DMS53 (cell line): ENCODE data around the gene RGS13.
"Not testable (repeated sequence)": the region's sequence is repeated elsewhere in the genome, so short reads cannot be mapped to it uniquely, and the experiment has no call there.

ENCODE experiments used
- DNase-seq: peaks from one replicate; lab custom pipeline; 2025; lab: John Stamatoyannopoulos, UW

Gene RGS13

GRCh38 chr1:192678099-192678498 is 42.2 kb downstream of the RGS13 start:
- no peak for DNase-seq

- no peak for DNase-seq
Measured at GRCh38 chr1:192682335-192682734, 46.4 kb downstream of the RGS13 start.

GRCh38 chr1:192683081-192683480 is 47.1 kb downstream of the RGS13 start:
- DNase-seq: not testable (repeated sequence)

- no peak for DNase-seq
Measured at GRCh38 chr1:192689459-192689858, 53.5 kb downstream of the RGS13 start.

- no peak for DNase-seq
Measured at GRCh38 chr1:192691041-192691440, 55.1 kb downstream of the RGS13 start.

DNA sequence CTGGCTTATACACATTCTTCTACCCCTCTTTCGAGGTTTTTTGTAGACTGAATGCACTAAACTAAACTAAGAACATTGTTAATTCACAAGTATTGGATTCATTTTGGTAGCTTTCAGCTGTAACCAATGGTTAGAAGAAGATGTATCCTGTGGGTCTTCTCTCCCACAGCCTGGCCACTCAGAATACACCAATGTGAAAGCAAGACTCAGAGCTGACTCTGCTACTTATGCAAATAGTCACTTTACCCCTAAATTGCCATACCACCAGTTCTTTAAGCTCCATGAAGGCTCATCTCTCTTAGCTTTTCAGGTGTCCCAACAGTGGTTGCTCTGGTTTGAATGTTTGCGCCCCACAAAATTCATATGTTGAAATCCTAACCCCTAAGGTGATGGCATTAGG is 60.1 kb downstream of the RGS13 start:
- no peak for DNase-seq

DNA sequence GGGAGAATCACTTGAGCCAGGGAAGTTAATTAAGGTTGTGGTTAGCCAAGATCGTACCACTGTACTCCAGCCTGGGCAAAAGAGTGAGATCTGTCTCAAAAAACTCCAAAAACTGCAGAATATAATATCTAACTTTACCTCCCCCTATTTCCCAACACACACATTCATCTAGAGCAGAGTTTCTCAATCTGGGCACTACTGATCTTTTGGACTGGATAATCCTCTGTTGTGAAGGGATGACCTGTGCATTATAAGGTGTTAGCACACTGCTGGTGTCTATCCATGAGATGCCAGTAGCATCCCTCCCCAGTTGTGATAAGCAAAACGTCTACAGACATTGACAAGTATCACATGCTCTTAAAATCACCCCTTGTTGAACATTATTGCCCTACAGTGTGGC is 61.8 kb downstream of the RGS13 start:
- no peak for DNase-seq

DNA sequence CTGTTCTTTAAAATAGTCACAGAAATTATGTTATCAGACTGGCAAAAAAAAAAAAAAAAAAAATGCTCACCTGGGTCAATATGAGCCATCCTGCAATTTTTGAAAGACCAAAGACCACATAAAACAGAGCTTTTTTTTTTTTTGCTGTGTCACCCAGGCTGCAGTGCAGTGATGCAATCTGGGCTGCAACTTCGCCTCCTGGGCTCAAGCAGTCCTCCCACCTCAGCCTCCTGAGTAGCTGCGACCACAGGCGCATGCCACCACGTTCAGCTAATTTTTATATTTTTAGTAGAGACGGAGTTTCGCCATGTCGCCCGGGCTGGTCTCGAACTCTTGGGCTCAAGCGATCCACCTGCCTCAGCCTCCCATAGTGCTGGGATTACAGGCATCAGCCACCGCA is 62.8 kb downstream of the RGS13 start:
- no peak for DNase-seq

GRCh38 chr1:192700834-192701271 is 64.9 kb downstream of the RGS13 start:
- peak; percentile 82 for DNase-seq

GRCh38 chr1:192702212-192702902 is 66.4 kb downstream of the RGS13 start:
- peak; percentile 23 for DNase-seq

DNA sequence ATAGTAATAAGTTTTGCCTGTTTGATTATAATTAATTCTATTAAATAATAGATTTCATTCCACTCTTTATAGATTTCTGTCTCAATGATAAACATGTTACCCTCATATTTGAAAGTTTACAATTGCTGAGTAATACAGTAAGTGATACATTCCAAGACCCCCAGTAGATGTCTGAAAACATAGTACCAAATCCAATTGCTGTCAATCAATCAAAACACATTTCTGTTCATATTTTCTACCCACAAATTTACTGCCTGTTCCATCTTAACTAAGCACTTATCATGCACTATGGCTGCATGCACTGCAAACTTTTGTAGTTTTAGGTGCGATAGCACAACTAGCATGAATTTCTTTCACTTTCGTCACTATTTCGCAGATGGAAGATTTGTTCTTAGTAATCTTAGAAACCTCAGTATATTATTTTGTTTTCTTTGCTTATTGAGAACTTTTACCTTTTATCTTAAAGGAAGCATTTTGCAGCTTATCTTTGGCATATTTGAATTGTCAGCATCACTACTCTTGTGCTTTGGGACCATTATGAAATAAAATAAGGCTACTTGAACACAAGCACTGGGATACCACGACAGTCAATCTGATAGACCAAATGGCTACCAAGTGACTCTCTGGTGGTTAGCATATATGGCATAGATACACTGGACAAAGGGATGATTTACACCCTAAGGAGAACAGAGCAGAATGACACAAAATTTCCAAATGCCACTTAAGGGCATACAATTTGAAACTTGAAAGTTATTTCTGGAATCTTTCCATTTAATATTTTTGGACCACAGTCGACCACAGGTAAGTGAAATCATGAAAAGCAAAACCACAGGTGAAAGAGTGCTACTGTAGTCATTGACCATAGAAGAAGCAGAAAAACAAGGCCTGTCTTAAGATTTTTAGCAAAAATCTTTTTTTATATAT is 67.6 kb downstream of the RGS13 start:
- no peak for DNase-seq

GRCh38 chr1:192705510-192705909 is 69.6 kb downstream of the RGS13 start:
- DNase-seq: no peak

DNA sequence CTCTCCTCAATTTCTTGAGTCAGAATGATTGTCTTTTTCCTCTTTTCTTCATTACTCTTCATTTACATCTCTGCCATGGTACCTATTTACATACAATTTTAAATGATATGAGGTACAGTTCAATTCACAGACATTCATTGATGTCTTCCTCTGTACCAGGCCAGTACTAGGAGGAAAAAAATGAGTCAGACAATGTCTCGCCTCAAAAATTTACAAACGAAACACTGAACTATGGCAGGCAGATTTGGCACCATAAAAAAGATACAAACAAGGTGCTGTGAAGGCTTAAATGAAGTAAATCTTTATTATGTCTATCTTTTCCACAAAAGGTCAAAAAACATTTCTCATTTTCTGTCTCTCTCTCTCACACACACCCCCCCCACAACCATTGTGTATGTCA is 71.0 kb downstream of the RGS13 start:
- DNase-seq: no peak

GRCh38 chr1:192707978-192708547 is 72.1 kb downstream of the RGS13 start:
- no peak for DNase-seq

DNA sequence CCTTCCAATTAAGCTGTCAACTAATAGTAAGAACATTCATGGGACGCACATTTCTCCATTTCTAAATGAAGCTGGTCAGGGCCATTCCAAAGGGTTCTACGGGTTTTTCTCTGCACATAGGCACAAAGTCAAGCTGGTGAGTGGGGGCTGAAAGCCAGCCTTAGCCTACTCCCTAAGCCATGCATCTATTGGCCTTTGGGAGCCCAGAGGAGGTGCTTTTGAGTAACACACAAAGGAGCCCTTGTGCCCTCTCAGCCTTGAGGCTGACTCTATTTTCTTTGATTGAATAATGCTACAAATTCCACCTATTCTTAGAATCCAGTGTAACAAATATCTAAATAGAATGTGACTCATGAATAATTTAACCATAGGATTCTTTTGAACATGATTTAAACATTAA is 73.6 kb downstream of the RGS13 start:
- no peak for DNase-seq
